CD1c-positive myeloid dendritic cell (primary cell): ENCODE measurements around the gene MAF.

Experiments used
- DNase-seq: peaks from one replicate; pipeline ENCODE4 v3.0.0-alpha.2; 2016; ENCODE audit errors: extremely low spot score

The MAF gene

DNA sequence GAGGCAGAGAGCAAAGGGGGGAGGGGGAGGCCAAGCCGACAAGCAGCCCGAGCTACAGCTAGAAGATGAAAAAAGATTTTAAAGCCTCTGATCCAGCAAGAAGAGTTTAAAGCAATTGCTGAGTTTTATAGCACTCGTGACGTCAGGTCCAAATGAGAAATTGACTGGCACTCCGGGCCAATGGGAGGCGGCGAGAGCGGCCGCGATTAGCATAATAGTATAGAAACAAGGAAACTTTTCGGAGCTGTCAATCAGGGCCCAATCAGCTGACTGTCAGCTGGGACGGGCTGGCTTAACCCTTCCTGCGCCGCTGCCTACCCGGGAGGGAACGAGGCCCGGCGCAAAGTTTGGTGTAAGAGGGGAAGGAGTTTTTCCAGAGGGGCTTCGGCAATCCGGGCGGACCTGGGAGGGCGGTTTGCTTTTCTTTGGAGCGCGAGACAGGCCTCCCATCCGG, at the start of gene MAF:
Gene MAF, minus strand, starts transcription at position 100 of the 454 bp plus-strand sequence. CDS start 835 bp downstream, outside the sequence.
- peak; percentile 97 for DNase-seq

DNA sequence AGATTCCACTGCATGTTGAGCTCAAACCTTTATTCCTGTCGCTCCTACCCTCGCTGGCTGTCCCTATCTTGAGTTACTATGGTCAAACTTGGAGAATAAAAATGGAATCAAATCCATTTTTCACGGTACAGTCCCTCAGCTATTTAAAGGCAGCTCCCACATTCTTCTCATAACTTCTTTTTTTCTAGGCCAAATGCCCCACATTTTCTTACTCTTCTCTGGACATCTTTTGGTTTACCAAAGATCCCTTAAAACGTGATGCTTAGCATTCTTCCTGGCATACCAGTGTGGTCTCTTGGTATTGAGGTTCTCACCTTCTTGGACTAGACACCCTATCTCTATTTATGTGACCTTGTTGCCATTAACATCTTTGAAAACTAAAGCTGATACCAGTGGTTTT, 48.3 kb upstream of the MAF start:
- no peak for DNase-seq

DNA sequence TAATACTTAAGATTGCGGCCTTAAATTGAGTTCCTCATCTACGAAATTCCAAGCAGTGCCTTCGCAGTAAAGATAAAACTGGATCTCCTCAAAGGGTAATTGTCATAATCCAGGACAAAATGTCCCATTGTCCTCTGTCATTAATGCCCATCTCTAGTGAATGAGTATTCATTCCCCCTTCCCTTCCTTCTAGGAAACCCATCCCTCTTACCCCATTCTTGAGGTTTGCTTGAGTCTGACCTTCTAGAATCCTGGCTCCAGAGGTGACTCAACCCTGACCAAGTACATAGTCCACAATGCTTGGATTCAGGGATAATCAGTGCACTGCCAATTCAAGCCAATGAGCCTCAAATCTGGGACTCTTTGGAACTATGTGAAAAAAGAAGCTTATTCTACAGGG, 47.0 kb upstream of the MAF start:
- no peak for DNase-seq

DNA sequence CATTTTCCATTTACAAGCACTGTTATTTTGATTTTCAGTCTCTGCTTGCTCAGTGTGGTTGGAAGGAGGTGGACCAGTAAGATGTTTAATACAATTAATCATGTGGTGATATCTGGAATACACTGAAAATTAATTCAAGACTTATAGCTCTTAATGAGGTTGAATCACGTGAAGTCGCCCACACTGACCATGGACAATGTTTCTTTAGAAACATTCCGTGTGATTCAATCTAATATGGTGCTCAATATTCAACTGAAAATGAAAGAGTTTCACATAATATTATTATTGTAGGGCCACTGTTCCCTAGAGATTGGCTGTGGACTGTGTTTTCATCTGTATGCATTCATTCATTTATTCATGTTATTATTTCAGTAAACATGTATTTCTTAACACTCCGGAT, 45.2 kb upstream of the MAF start:
- DNase-seq = no peak

DNA sequence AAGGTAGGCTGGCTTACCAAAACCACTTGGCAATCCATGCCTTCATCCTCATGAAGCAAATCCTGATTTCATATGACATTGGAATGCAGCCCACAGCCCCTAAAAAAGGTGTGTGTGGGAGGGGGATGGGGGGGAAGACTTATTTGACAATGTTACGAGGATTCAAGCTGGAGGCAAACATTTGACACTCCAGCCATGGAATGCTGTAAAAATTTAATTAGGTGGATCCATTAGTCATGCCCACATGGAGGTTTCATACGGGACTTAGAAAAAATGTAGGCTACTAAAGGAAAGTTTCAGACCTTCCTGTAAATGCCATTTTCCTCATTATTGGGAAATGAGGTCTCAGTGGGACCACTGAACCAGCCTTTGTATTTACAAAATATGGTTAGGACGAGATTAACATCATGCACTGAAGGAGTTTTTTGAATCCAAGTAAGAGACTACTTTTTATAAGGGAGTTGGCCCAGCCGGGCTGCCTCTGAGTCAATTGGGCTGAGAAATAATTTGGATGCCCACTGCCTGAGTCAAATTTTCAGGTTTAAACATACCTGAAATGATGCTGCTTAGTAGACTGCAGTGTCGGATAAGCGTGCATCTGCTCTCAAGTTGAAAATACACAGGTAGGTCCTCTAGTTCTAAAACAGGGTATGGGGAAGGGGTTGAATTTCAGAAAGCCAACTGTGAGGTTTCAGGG, 44.6 kb upstream of the MAF start:
- no peak for DNase-seq

DNA sequence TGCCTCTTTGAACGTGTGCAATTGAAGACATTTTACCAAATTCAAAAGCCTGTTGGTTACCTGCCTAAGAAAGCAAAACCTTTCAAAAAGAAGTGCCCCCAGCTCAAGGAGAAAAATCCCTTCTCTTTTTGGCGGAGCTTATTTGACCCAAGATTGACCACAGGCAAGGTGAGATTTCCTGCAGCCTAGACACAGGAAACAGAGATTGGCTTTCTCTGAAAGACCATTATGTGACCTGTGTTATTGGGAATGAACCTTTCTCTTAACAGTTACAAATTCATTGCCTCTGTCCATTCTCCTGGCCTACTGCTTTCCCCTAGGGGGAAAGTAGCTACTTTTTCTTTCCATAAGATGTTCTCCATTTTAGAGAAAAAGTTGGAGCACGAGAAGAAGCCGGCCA, 42.1 kb upstream of the MAF start:
- DNase-seq = no peak

DNA sequence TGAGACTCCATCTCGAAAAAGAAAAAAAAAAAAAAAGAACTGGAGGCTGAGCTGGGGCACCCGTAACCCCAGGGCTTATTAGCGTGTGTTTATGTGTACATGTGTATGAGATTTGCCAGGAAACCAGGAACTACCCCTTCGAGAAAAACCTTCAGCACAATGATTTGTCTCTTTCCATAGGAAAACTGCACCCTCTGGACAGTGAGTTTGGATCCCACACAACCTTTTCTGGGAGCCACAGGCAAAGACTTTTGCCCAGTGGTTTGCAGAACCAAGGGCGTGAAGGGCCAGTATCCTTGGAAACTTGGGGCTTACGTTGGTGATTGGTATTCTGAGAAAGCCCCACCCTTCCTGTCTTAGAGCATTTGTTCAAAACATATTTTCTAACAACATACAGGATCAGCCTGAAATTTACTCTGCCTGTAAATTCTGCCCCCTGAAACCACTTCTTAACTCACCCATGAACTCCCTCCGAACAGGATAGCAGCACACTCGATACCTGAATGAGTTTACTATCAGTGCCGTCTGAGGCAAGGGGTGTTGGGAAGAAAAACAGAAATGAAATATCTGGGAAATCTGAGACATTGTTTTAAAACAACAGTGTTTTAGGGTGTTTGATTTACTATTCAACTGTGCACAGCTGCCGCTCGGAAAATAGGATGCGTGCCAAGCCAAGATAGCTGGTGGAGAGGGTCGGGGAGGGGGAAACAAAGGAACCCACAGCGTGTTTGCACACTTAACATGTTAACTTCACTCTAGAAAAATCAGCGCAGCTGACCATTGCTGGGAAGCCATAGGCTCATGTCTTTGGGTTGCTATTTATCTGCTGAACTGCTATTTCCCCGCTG, 40.2 kb upstream of the MAF start:
- DNase-seq = no peak

DNA sequence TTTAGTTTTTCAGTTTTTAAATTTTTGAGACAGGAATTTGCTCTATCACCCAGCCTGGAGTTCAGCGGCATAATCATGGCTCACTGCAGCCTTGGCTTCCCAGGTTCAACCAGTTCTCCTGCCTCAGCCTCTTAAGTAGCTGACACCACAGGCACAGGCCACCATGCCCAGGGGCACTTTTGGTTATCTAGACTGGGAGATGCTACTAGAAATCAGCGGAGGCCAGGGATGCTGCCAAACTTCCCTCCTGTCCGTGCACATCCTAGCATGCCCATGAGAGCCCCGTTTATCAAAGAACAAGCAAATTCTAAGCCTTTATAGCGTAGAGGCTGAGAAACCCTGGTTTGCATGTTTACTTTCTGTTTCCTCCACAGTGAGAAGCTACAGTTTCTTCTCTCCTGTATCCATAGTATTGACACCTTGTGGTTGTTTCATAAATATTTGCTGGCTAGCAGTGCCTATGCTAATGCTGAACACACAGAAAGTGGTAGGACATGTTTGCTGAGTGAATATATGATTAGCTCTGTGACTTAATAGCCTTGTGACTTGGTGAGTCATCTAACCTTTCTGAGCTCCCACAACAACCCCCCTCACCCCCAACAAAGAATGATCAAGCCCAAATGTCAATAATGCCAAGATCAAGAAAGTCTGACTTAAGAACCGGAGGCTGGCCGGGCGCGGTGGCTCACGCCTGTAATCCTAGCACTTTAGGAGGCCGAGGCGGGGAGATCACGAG, 39.2 kb upstream of the MAF start:
- DNase-seq = no peak

DNA sequence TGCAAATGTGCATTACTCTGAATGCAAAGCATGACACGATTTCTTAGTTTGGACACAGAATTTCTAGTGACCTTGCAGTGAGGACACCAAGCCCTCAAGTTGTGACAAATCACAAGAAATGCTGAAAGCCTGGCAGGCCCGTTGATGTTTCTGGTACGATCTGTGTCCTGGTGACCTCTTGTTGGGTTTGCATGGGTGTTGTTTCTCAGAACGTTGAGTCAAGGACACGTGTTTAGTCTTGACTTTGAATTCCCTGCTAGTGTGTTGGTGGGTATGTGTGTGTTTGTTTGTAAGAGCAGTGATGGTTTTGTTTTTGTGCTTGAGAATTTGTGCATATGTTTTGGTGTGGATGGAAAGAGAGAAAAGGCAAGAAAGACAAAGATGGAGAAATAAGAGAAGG, 37.8 kb upstream of the MAF start:
- DNase-seq = no peak

DNA sequence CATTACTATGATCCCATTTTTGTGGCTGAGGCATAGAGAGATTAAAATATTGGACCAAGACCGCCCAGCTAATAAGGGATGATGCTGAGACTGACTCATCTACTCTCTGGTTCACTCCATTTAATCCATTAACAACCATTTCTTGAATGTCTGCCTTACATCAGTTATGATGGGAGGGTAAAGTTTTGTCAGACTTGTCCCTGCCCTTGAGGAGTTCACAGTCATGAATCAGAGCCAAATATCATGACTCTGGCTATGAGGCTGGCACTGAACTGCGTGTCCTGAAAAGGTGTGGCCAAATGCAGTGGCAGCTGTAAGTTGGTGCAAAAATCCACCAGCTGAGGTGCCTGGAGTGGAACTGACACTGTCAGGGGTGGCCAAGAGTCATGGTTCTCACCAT, 35.0 kb upstream of the MAF start:
- DNase-seq = no peak

DNA sequence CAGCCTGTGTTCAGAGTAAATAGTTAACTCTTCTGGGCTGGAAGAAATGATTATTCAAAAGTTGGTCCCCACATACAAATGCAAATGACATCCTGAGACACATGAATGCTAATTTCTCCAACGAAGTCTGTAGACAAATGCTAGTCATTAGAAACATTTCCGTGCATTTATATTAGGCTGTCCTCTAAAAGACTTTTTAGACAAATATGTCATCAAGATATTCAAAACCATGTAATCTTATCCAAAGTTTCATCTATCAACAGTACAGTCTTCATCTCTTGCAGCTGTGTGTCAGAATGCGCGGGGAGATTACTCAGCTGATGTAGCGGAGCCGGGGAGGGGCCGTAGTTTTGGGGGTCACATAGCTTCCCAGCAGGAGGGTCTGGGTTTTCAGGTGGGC, 33.8 kb upstream of the MAF start:
- no peak for DNase-seq

DNA sequence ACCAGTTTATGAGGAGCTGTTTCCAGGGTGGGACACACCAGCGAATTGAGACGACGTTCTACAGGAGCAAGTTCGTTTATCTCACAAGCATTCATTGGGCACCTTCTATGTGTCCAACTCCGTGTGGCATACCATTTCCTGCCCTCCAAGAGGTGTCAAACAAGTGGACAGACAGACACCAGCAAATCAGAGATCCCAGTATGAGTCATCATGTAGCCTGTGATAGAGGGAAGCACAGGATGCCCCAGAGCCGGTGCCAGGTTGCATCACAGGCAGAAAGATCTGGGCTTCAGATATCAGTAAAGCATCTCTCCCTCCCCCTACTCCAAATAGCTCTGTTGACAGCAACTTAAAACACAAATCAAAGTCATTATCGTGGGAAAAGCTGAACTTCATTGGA, 31.8 kb upstream of the MAF start:
- DNase-seq = no peak

DNA sequence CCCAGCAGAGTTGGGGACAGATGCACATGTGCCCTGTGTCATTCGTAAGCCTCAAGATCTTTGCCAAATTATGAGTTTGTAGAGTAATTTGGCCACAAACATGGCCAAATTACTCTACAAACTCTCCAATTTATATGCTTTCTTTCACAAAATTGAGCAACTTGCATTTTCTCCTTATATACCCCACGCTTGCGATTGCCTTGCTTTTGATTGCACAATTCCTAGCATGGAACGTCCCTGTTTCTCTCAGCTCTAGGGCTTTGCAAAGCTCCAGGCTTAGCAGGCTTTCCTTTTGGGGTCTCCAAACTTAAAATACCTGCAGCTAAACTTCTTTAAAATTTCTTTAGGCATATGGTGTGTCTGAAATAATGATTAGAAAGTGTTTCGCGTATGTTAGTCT, 28.5 kb upstream of the MAF start:
- no peak for DNase-seq

DNA sequence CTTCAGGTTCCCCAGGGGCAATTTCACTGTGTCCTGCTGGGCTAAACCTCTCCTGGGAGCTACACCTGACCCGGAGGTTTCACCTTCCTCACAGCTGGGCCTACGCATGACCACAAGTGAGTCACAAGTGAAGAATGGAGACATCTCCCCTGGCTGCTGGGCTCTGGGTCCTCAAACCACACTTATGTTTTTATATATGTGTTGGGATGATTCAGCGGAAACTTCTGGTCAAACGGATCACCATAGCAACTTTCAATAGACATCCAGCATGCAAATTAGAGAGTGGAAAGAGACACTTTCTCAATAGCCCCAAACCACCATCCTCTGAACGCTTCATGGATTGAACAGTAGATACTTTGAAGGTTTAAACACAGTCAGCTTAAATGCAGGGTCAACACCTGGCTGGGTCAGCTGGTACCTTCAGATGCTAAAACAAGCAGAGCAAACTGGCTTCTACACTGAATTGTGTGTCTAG, 28.0 kb upstream of the MAF start:
- no peak for DNase-seq

DNA sequence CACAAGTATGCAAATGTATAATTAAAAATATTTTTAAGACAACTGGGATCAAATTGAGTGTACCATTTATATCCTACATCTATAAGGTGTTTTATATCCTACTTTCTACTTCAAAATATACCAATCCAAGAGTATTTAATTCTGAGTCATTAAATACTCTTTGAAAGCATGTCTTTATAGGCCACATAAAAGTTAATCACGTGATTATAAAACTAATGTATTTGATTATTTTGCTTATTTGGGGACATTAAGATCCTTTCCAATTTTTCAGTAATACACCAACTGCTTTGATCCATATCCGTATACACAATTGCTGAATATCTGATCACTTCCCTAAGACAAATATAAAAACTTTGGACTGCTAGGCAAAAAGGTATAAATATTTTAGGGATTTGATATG, 26.6 kb upstream of the MAF start:
- no peak for DNase-seq

DNA sequence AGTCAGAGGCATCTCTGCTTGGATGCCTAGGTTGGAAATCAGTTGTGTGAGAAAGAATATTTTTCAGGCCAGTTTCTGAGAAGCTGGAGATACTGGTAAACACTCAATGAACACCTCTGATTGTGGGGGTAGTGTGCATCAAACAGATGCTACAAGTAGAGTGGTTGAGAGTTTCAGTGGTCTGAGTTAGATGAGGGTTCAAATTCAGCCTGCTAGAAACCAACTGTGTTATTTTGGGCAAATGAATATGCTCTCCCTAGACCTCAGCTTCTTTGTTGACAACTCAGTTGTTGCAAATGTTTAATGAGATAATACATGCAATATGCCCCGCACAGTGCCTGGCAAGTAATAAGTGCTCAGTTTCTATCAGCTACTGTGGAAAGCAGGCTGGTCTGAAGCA, 25.2 kb upstream of the MAF start:
- DNase-seq = no peak

DNA sequence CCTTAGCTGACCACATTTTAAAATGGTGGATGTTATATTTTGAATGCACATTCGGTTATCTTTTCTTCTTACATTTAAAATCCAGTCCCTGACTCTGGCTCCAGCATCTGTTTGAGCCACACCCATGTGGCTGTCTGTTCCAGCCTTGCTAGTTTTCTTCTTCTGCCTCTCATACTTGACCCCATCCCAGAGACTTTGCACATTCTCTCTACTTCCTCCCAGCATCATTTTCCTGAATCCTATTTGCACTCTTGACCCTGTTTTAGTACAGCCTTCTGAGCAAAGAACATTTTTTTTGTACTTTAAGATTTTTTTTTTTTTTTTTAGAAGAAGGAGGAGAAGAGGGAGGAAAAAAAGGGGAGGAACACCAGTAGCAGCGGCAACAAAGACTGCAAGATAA, 23.3 kb upstream of the MAF start:
- no peak for DNase-seq

DNA sequence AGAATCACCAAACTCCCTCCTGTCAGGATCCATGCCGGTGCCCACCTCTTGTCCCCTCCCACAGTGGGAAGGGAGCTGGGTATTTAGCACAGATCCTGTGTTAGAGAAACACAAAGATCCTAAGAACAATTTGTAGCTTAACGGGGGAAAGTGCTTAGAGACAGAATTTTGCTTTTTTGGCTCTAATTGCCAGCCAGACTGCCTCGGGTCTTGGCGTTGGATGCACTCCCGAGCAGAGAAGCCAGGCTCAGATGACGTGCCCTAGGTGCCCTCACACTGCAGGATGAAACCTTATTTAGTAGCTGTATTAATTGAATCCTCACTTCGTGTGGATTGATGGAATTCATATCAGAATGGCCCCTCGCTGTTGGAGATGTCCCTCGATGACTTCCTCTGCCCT, 22.5 kb upstream of the MAF start:
- DNase-seq = no peak

DNA sequence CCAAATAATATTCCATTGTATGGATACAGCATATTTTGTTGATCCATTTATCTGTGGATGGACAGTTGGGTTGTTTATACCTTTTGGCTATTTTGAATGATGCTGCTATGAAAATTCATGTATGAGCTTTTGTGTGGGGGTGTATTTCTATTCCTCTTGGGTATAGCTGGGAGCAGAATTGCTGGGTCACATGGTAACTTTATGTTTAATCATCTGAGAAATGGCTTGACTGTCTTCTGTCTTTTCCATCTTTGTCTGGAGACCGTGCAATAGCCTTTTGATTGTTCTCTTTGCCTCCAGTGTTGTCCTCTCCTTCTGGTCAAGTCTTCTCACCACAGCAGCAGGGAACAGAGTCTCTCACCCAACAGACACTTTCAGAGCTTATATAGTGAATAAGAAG, 20.5 kb upstream of the MAF start:
- DNase-seq = no peak

DNA sequence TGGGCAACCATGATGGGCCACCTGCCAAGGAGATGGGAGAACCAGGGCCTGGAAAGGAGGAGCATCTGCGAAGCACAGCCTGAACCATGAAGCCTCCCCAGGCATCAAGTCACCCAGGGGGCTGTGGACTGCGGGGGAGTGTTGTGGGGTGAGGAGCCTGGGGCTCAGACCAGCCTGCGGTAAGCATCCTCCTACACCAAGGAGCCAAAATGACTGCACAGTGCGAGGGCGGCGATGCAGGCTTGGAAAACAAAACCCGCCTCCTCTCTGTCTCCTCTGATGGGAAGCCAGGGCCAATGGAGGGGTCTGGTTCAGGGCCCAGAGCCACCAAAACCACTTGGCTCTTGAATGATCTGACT, 18.1 kb upstream of the MAF start:
- DNase-seq = no peak

DNA sequence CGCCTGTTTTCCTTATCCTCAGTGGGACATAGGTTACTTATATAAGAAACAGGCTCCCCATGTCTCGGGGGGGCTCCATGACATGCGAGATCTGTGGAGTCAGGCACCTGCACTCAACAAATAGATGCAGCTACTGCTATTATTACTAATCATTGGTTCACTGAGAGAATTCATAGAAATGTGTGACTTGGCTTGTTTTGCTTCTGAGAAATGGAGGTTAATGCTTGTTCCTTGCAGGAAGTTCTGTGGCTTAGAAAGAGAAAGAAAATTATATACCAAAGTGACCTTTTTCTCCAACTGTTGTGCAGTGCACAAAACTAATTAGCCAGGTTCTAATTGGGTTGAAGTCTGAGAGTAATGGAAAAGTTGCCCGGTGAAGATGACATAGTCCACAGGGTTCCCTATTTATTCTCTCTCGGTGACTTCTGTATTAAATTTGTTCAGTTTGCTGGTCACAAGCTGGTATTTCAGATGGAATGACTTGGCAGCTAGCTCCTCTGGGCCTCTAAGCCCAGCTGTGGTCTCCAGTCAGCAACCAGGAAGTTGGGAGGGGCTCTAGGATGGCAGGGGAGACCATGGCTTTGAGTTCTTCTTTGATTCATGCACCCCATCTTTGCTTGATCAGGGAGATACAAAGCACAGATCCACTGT, 17.6 kb upstream of the MAF start:
- DNase-seq = no peak

DNA sequence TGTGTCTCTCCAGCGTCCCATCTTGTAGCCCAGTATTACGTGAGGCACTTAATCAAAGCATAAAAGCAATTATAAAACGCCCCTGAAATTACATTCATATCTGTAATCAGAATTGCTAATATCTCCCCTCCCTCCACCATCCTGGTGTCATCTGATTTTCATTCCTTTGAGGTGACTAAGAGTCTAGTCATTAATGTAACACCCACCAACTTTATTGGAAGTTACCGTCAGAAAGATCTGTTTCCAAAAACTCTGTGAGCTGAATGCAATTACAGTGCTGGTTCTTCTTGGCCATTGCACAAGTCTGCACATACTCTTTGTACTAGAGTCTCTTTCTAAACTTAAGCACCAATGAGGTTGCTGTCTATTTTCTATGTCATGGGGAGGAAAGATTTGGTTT, 12.5 kb upstream of the MAF start:
- no peak for DNase-seq
